HL-60 (cell line): ENCODE results near the gene ZNF672.

Experiments
- DNase-seq, 2 experiments: peaks; one replicate each; pipeline ENCODE4 v3.0.0-alpha.2; 2010 to 2020; ENCODE audit warnings: low read depth in 1 of 2, low spot score in 1 of 2
- H3K27ac ChIP-seq: fragments of 250-450 bp; sonication (Bioruptor Pico); replicated peaks from 2 replicates; pipeline ENCODE4 v1.5.1; 2020; ENCODE audit warnings: mild to moderate bottlenecking, moderate library complexity
- H3K27me3 ChIP-seq: fragments of 250-450 bp; sonication (Bioruptor Pico); 2 replicates; pipeline ENCODE4 v1.5.1; 2021; ENCODE audit warnings: mild to moderate bottlenecking, moderate library complexity; ENCODE audit not compliant: insufficient read depth, poor library complexity, severe bottlenecking
- H3K4me3 ChIP-seq: replicated peaks from 2 replicates; pipeline ENCODE4 v1.5.1; 2011; ENCODE audit warnings: mild to moderate bottlenecking, control low read depth, low read length; ENCODE audit not compliant: insufficient read depth
- CTCF ChIP-seq: IDR thresholded peaks from one replicate; pipeline ENCODE4 v1.5.1; 2011; ENCODE audit warnings: low read length, control low read depth, inconsistent platforms; ENCODE audit not compliant: insufficient read depth
- GABPA ChIP-seq: IDR thresholded peaks from 2 replicates; pipeline ENCODE4 v1.6.1; 2012; ENCODE audit warnings: low read depth
- POLR2AphosphoS5 ChIP-seq: IDR thresholded peaks from 2 replicates; pipeline ENCODE4 v1.6.1; 2012; ENCODE audit warnings: low read depth
- REST ChIP-seq: IDR thresholded peaks from 2 replicates; pipeline ENCODE4 v1.6.1; 2012; ENCODE audit warnings: low read depth; ENCODE audit not compliant: insufficient replicate concordance
- SPI1 ChIP-seq: IDR thresholded peaks from 2 replicates; pipeline ENCODE4 v1.6.1; 2012; ENCODE audit warnings: low read depth, mild to moderate bottlenecking, borderline replicate concordance

The ZNF672 gene

GRCh38 chr1:248849152-248849551 is 11.1 kb downstream of the ZNF672 start:
- DNase-seq = no peak
- no peak overlapping the region for H3K27ac ChIP-seq
- no peak for TF ChIP-seq SPI1
- peak; percentile 50 for TF ChIP-seq POLR2AphosphoS5
- H3K27me3 ChIP-seq = no peaks in the 10 kb centered on the region
- H3K4me3 ChIP-seq = no peak overlapping the region

- TF ChIP-seq SPI1 (no peak), GABPA (no peak), CTCF (no peak), POLR2AphosphoS5 (peak; percentile 7; the same call in 1 of the 2 replicates), REST (no peak)
- Histone ChIP-seq H3K27ac (no peak overlapping the region), H3K4me3 (no peak overlapping the region), H3K27me3 (no peaks in the 10 kb centered on the region)
- no peak for DNase-seq
These were observed 11.6 kb downstream of the ZNF672 start for GRCh38 chr1:248849637-248850036.

GRCh38 chr1:248850124-248850523 is 12.1 kb downstream of the ZNF672 start:
- Histone ChIP-seq H3K27ac (no peak overlapping the region), H3K27me3 (no peaks in the 10 kb centered on the region), H3K4me3 (no peak overlapping the region)
- DNase-seq = no peak
- TF ChIP-seq POLR2AphosphoS5 = no peak
- TF ChIP-seq REST = no peak
- no peak for TF ChIP-seq CTCF
- TF ChIP-seq SPI1 = no peak
- no peak for TF ChIP-seq GABPA

- TF ChIP-seq REST = no peak
- TF ChIP-seq SPI1 = no peak
- no peak for TF ChIP-seq CTCF
- TF ChIP-seq POLR2AphosphoS5 = no peak
- TF ChIP-seq GABPA = no peak
- Histone ChIP-seq H3K4me3 (no peak overlapping the region), H3K27ac (no peak overlapping the region), H3K27me3 (no peaks in the 10 kb centered on the region)
- DNase-seq = no peak
These were observed 12.7 kb downstream of the ZNF672 start for GRCh38 chr1:248850536-248851251.
